HG03039 (cell line): ENCODE measurements around the gene ADAMTSL3.

ENCODE experiments used
- ATAC-seq: cut with Tn5 transposase; IDR thresholded peaks from one replicate; pipeline ENCODE4 v1.9.1; 2021; ENCODE audit warnings: mild to moderate bottlenecking, moderate library complexity; ENCODE audit not compliant: unreplicated experiment

Gene ADAMTSL3, protein sequence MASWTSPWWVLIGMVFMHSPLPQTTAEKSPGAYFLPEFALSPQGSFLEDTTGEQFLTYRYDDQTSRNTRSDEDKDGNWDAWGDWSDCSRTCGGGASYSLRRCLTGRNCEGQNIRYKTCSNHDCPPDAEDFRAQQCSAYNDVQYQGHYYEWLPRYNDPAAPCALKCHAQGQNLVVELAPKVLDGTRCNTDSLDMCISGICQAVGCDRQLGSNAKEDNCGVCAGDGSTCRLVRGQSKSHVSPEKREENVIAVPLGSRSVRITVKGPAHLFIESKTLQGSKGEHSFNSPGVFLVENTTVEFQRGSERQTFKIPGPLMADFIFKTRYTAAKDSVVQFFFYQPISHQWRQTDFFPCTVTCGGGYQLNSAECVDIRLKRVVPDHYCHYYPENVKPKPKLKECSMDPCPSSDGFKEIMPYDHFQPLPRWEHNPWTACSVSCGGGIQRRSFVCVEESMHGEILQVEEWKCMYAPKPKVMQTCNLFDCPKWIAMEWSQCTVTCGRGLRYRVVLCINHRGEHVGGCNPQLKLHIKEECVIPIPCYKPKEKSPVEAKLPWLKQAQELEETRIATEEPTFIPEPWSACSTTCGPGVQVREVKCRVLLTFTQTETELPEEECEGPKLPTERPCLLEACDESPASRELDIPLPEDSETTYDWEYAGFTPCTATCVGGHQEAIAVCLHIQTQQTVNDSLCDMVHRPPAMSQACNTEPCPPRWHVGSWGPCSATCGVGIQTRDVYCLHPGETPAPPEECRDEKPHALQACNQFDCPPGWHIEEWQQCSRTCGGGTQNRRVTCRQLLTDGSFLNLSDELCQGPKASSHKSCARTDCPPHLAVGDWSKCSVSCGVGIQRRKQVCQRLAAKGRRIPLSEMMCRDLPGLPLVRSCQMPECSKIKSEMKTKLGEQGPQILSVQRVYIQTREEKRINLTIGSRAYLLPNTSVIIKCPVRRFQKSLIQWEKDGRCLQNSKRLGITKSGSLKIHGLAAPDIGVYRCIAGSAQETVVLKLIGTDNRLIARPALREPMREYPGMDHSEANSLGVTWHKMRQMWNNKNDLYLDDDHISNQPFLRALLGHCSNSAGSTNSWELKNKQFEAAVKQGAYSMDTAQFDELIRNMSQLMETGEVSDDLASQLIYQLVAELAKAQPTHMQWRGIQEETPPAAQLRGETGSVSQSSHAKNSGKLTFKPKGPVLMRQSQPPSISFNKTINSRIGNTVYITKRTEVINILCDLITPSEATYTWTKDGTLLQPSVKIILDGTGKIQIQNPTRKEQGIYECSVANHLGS (N-terminal part only)

DNA sequence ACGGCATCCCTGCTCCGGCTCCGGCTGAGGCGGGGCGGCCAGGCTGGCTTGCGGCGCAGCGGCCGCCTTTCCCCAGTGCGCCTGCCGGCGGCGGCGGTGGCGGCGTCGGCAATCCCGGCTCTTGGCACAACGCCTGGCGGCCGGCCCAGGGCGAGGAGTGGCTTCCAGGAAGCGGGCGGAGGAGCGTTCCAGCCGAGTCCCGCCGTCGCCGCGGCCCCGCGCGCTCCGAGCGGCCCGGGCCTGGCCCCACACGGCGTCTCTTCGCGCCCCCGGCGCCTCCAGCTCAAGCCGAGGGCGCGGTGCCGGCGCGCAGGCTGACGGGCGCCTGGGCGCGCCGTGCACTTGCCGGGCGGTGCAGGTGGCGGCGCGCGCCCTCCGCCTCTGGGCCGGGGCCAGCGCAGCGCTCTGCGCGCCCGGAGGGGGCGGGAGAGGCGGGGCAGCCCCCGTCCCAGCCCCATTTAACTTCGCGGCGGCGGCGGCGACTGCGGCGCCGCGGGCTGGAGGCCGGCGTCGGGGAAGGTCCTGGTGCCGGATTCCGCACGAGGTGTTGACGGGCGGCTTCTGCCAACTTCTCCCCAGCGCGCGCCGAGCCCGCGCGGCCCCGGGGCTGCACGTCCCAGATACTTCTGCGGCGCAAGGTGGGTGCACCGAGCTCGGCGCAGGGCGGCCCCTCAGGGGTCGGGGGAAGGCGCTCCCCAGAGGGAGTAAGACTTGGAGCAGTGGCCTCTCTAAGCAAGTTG is at the start of gene ADAMTSL3:
TSS of gene ADAMTSL3 (plus strand) at position 485 of the 740 bp plus-strand sequence. CDS start 1,639 bp downstream, outside the sequence.
- ATAC-seq = no peak

- no peak for ATAC-seq
Observed at GRCh38 chr15:83604549-83604948, 49.4 kb upstream of the ADAMTSL3 start.

- no peak for ATAC-seq
Observed at GRCh38 chr15:83605111-83605945, 48.6 kb upstream of the ADAMTSL3 start.

DNA sequence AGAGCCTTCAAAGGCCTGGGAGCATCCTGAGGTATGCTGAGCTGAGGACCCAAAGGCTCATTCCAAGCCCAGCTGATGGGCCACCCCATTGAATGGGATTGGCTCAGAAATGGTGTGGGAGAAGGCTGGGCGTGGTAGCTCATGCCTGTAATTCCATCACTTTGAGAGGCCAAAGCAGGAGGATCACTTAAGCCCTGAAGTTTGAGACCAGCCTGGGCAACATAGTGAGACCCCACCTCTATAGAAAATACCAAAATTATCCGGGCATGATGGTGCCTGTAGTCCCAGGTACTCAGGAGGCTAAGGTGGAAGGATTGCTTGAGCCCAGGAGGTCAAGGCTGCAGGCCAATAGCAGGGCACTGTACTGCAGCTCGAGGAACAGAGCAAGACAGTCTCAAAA is 43.8 kb upstream of the ADAMTSL3 start:
- no peak for ATAC-seq

- ATAC-seq = no peak
Observed at GRCh38 chr15:83610901-83611685, 42.8 kb upstream of the ADAMTSL3 start.

DNA sequence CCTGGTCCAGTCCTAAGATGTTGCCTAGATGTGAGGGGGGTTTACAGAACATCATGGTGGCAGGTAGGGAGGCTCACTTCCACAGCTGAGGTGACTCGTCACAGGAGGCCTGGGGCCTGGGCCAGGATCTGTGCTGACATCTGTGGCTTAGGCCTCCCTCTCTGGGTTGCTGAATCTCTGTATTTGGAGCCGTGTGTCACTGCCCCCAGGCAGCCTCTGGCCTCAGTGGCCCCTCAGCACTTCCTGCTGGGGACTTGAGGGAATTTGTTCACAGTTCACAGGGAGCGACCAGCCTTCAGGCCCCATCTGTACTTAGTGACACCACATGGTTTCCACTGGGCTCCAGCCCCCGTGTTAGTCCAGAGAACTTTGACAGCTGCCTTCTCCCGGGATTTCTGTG is 41.7 kb upstream of the ADAMTSL3 start:
- ATAC-seq = no peak

- no peak for ATAC-seq
Observed at GRCh38 chr15:83612898-83613635, 40.9 kb upstream of the ADAMTSL3 start.

DNA sequence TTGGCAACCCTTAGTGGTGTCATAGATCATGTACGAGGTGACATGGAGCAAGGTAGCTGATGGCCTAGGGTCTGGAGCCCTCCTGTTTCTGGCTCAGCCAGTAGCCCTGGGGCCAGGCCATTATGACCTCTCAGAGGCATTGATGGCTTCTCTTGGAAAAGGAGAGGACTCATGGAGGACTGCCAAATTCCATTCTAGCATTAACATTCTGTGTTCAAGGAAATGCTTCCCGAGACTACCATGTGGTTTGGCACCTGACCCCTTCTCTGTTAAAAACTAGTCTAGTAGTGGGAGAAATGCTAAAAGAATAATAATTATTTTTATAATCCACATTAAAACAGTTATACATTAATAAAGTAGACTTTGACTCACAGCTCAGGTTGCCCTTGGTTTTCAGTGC is 40.2 kb upstream of the ADAMTSL3 start:
- ATAC-seq = no peak

DNA sequence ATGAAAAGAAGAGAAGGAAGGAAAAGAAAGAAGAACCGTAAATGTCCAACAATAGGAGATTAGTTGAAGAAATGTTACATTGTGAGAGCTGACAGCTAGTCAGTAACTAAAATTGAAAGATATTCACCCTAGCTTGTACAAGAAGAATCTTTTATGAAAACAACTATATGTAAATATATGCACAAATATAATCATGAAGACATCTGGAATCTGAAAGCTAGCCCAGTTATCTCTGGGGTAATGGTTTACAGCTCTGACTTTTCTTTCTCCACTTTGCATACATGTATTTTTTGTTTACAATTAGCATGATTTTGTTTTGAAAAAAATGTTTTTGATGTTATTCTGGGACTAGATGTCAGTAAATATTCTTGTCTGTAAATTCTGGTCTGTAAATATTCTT is 37.1 kb upstream of the ADAMTSL3 start:
- ATAC-seq = no peak

GRCh38 chr15:83626171-83626802 is 27.6 kb upstream of the ADAMTSL3 start:
- no peak for ATAC-seq

- ATAC-seq = no peak
Observed at GRCh38 chr15:83631534-83631933, 22.4 kb upstream of the ADAMTSL3 start.

GRCh38 chr15:83643201-83643600 is 10.7 kb upstream of the ADAMTSL3 start:
- no peak for ATAC-seq

DNA sequence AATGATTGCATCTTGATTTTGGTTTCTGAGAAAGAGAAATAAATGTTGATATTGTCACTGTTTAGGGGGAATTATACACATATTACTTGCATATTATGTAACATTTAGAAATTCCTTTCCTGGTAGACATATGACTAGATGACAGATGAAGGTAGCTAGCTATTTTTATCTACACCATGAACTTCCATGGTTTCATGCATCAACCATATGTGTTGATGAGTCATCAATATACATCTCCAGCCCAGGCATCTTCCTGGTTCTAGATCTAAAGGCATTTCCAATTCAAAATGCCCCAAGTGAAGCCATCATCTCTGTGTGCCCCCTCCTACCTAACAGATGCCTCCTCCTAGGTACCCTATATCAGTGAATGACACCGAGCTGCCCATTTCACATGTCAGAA is 9.5 kb upstream of the ADAMTSL3 start:
- no peak for ATAC-seq

DNA sequence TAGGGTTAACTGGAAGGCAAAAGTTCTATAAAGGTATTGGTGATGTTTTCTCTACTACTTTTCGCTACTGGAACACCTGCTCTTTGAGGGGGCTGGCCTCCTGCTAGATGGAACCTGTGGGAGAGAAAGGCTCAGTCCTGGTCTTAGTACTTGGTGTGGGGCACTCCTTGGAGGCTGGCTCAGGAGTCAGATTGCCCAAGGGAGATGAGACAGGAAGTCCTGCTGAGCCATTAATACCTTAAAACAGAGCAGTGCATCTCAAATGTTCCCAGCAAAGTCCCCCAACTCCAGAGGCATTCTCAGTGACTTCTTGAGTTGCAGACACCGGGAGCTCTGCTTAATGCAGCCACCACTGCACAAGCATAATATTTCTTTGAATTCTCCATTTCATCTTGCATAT is 3.1 kb upstream of the ADAMTSL3 start:
- ATAC-seq = no peak

DNA sequence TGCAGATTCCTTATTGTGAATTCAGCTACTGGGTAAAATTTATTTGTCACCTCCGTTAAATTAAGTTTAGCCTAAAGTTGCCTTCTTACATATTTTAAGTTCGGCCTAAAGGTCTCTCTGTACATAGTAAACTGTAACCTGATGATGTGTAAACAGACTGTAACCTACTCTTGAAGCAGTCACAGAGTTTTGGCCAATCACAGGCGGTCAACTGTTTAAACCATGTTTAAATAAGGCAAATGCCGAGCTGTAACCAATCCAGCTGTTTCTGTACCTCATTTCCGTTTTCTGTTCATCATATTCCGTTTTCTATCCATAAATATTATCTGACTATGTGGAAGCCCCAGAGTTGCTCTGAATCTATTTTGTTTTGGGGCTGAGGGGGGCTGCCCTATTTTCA is 2.4 kb upstream of the ADAMTSL3 start:
- ATAC-seq = no peak

- no peak for ATAC-seq
Observed at GRCh38 chr15:83652626-83653204, 1.2 kb upstream of the ADAMTSL3 start.

GRCh38 chr15:83653288-83653638 is 660 bp upstream of the ADAMTSL3 start:
- no peak for ATAC-seq
